Ovary (tissue), 9 donors: Measurements from ENCODE around the gene COX18. TPM values are rescaled to one million over a fixed set of nuclear protein-coding genes. Genes with fewer than 3 reads are reported as not detected.

Experiments used
- polyA plus RNA-seq, 2 donors: library from polyadenylated mRNA; stranded (reverse); fragments of 200-250 nt in 1 of 2; fragments of 350-450 nt in 1 of 2; fragmentation: Illumina TruSeq in 1 of 2; extraction: RNeasy Lipid Tissue Mini Kit (QIAGEN cat#74804) in 1 of 2; gene quantifications; one replicate each; pipeline ENCODE4 v1.2.3, GENCODE V29; 2013 to 2014
- small RNA-seq: library from RNA; depleted of rRNA; stranded (forward); fragments of <200 nt; gene quantifications from one replicate; pipeline ENCODE3, GENCODE V24; 2016
- total RNA-seq, 7 donors: library from RNA; depleted of rRNA in 2 of 7; stranded (reverse); fragments of >200 nt in 2 of 7; fragmentation: NEBNext Ultra II Directional in 3 of 7; extraction: Animal tissue kit (Norgen Biotek cat#: 25700) in 3 of 7; gene quantifications; one replicate each; pipeline versions ENCODE4 v1.1.0 to v1.2.4, GENCODE V29; 2016 to 2023
- donor health status: DM: no; HTN: no; CAD: no; lungs with moderate emphysema.
- donor health status: DM: no; HTN: no; CAD: no.
- donor health status: Bipolar disorder and iron deficiency.
- donor health status: DM: yes; HTN: yes; CAD: no.
- donor health status: DM: no; HTN: no; CAD: no.
- donor health status: DM: yes; HTN: yes; CAD: no.

COX18 gene
- total and polyA plus RNA-seq, 9 donors: 9.9 to 18.2 (median 12.3) TPM

Small RNAs within 50 kb of the gene (small RNA-seq; reads per million reads assigned to genes)
- not detected for gene RNU6ATAC5P

Other genes starting within 250 kb of the COX18 start
- 10 to 100 TPM; 23.0 to 59.7 (median 49.7) TPM for gene ANKRD17, start 189.1 kb upstream of the COX18 start, total RNA-seq
- gene ANKRD17, start 189.1 kb upstream of the COX18 start, polyA plus RNA-seq: 10 to 100 TPM; 13.2 to 36.9 TPM